Myocyte (in vitro differentiated cells): ENCODE data around the gene WIPF2. TPM values are rescaled to one million over a fixed set of nuclear protein-coding genes. Genes with fewer than 3 reads are reported as not detected.
A peak's percentile ranks its signal among the peaks of the same experiment; 100 is the strongest.

Experiments used
- DNase-seq: peaks from one replicate; pipeline ENCODE4 v3.0.0-alpha.2; 2012; ENCODE audit warnings: low read depth
- polyA plus RNA-seq: library from polyadenylated mRNA; unstranded; fragments of >200 nt; gene quantifications from one replicate; pipeline ENCODE4 v1.2.1, GENCODE V29; 2012; ENCODE audit warnings: missing spikeins
- total RNA-seq: library from RNA; depleted of rRNA; stranded (reverse); fragments of >200 nt; gene quantifications from 2 replicates; pipeline ENCODE4 v1.2.3, GENCODE V29; 2014

The WIPF2 gene
- total RNA-seq: 3.7 and 3.8 TPM in 2 replicates
- 19.9 TPM for polyA plus RNA-seq

GRCh38 chr17:40218740-40219593, at the start of gene WIPF2:
WIPF2 (plus strand) TSS chr17:40219304; CDS start chr17:40256460, 37,156 bp downstream.
- DNase-seq: peak; percentile 98

GRCh38 chr17:40170325-40170724, 48.8 kb upstream of the WIPF2 start:
- DNase-seq: no peak

- DNase-seq: peak; percentile 44
Measured at GRCh38 chr17:40171750-40172149, 47.4 kb upstream of the WIPF2 start.

GRCh38 chr17:40173091-40173777, 45.9 kb upstream of the WIPF2 start:
- no peak for DNase-seq

GRCh38 chr17:40173778-40174135, 45.3 kb upstream of the WIPF2 start:
- peak; percentile 59 for DNase-seq

- no peak for DNase-seq
Measured at GRCh38 chr17:40174514-40174913, 44.6 kb upstream of the WIPF2 start.

GRCh38 chr17:40175928-40176753, 43.0 kb upstream of the WIPF2 start:
- no peak for DNase-seq

- DNase-seq: no peak
Measured at GRCh38 chr17:40176754-40177110, 42.4 kb upstream of the WIPF2 start.

- no peak for DNase-seq
Measured at GRCh38 chr17:40177275-40177874, 41.7 kb upstream of the WIPF2 start, which contains the start of gene RAPGEFL1. RAPGEFL1 (plus strand) TSS chr17:40177470; CDS start chr17:40177862, 392 bp downstream.

GRCh38 chr17:40178021-40178601, 41.0 kb upstream of the WIPF2 start:
- DNase-seq: no peak

- DNase-seq: no peak
Measured at GRCh38 chr17:40178660-40179059, 40.4 kb upstream of the WIPF2 start.

- DNase-seq: peak; percentile 34
Measured at GRCh38 chr17:40179923-40180659, 39.0 kb upstream of the WIPF2 start.

GRCh38 chr17:40180694-40181093, 38.4 kb upstream of the WIPF2 start:
- DNase-seq: no peak

GRCh38 chr17:40181205-40181604, 37.9 kb upstream of the WIPF2 start:
- DNase-seq: peak; percentile 18

- no peak for DNase-seq
Measured at GRCh38 chr17:40182606-40183005, 36.5 kb upstream of the WIPF2 start.

- DNase-seq: no peak
Measured at GRCh38 chr17:40187238-40187637, 31.9 kb upstream of the WIPF2 start.

GRCh38 chr17:40188694-40189093, 30.4 kb upstream of the WIPF2 start:
- no peak for DNase-seq

GRCh38 chr17:40190197-40191021, 28.7 kb upstream of the WIPF2 start:
- DNase-seq: no peak
